IPS-NIHi7 (cell line): Measurements from ENCODE around the gene SCN10A.
A peak's percentile ranks its signal among the peaks of the same experiment; 100 is the strongest.

Source experiments
- DNase-seq: peaks from one replicate; pipeline ENCODE4 v3.0.0; 2012; ENCODE audit warnings: mixed read lengths; ENCODE audit errors: extremely low spot score

SCN10A gene

GRCh38 chr3:38773528-38773927, 42.5 kb downstream of the SCN10A start:
- DNase-seq: no peak

GRCh38 chr3:38763569-38763968, 52.4 kb downstream of the SCN10A start:
- DNase-seq: no peak

DNA sequence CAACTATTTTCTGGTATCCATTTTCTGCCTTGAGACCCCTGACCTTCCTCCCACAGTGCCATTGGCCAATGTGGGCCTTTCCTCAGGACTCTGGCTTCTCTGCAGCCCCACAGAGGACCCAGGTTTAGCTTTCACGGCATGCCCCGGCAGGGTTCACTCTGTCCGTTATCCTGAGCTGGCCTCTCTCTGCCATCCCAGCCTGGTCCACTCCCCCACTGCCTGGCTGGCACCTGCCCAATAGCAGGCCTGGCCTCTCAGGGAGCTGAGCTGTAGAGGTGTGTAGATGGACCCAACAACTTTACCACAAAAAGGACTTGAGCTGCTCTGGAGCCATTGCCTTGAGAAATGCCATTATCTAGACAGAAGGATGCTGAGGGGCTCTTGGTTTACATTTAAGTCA, 57.5 kb downstream of the SCN10A start:
- DNase-seq: no peak

DNA sequence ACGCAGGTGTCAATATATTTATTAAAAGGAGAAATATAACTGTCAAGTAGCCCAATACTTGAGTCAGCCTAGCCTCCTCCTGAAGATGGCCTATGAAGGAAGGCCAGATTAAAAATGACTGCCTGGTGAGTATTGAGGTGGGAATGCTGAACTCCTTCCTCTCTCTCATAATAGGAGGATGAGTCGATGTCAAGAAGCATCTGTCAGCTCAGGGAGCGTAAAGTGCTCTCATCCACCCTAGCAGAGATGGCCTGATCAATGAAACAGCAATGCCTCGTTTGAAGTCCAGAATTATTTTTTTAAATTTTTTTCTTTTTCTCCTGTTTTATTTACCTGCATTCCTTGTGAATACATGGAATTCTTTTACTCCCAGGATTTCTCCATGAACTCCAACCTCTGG, 58.3 kb downstream of the SCN10A start:
- DNase-seq: no peak

GRCh38 chr3:38756892-38757291, 59.1 kb downstream of the SCN10A start:
- DNase-seq: no peak

DNA sequence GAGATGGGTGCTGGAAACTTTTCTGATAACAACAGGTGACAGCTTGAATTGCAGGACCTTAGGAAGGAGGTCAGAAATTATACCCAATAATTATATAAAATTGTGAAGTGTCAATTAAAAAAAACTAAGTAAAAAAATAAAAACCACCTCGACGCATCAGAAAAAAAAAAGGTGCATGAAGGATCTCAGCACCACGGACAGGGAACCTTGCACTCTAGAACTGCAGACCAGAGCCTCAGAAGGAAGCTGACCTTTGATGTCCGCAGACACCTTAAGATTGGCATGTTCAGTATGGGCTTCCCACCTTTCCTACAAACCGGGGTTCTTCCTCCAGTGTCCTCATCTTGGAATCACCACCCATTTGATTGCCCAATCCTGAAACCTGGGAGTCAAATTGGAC, 60.9 kb downstream of the SCN10A start:
- DNase-seq: peak; percentile 59

DNA sequence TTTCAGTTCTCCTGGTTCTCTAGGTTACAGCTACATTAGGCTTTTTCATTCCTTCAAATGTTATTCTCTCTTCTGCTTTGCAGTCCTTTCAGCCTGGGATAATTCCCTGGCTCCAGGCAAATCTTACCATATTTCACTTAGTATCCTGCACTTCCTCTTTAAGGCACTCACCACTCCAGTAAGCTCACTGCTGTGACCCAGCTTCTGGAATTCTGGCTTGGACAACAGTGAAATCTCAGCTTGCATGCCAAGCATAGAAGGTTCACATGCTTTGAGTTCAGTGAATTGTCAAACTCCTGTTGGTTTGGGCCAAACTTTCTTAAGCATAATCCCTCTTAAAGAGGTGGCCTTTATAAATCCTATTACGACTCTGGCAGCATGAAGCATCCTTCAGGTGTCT, 69.4 kb downstream of the SCN10A start:
- no peak for DNase-seq

DNA sequence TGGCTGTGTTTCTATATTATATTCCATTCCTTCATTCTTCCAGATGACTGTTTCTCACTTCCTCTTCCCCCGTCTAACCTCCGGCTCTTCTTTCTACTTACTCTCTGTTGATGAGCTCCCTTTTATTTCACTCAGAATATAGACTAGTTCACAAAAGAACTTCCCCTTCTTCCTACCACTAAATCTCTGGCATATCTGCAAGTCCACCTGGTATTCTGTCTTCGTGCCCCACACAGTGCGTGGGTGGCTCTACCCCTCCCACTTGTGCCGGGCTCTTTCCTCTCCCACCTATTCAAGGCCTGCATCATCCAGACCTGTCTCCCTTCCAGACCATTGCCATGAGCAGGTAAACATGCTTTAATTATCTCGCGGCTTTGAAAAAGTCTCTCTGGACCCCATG, 73.0 kb downstream of the SCN10A start:
- DNase-seq: no peak

- DNase-seq: no peak
Observed at GRCh38 chr3:38742550-38742949, 73.5 kb downstream of the SCN10A start.

DNA sequence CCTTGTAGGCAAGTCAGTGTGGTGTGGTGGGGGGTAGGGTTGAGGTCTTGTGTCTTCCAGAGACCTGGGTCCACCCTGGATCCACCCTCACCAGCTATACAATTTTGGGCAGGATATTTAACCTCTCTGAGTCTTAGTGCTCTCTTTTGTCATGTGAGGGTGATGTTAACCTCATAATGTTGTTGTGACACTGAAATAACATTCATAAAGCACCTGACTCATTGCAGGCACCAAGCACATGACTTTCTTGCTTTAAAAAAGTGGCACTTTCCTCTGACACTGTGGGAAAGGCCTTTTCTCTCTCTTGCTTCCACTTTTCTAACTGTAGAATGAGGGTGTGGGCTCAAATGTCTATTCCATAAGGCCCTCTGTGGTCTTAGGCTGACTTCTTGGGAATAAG, 75.5 kb downstream of the SCN10A start:
- DNase-seq: no peak

GRCh38 chr3:38739931-38740330, 76.1 kb downstream of the SCN10A start:
- DNase-seq: no peak

GRCh38 chr3:38739396-38739689, 76.7 kb downstream of the SCN10A start:
- no peak for DNase-seq

GRCh38 chr3:38738630-38739395, 77.2 kb downstream of the SCN10A start:
- DNase-seq: peak; percentile 89

DNA sequence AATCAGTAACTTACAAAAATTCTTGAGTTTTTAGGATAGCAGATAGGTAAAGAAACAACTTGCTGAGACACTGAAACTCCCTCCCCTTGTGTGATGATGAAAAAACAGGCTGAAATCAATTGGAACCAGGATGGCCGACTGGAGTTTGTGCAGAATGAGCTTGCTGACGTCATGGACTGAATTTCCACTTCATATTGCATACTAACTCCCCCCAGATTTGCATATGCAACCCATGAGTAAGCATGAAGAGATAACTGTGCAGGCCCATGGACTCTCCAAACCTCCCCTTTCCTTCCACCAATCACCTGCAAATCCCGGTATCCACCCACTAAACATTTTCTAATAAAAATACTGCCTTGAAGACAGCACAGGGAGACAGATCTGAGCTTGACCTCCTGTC, 84.5 kb downstream of the SCN10A start:
- DNase-seq: no peak

DNA sequence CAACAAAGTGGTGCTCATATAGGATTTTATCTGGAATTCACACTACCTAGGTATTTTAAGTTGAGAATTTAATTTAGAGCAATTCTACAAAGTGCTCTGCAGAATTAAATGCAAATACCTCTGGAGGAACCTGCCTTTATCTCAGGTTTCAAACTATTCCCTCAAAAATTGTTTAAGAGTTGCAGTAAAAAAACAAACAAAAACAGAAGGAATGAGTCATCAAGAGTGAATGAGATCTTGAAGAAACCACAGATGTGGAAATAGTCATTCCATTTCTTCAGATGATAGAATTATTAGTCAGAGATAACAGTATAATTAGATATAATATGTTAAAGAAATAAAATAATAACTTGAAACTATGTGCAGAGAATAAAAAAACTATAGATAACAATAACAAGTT, 85.7 kb downstream of the SCN10A start:
- no peak for DNase-seq

- no peak for DNase-seq
Observed at GRCh38 chr3:38728008-38728407, 88.0 kb downstream of the SCN10A start.

DNA sequence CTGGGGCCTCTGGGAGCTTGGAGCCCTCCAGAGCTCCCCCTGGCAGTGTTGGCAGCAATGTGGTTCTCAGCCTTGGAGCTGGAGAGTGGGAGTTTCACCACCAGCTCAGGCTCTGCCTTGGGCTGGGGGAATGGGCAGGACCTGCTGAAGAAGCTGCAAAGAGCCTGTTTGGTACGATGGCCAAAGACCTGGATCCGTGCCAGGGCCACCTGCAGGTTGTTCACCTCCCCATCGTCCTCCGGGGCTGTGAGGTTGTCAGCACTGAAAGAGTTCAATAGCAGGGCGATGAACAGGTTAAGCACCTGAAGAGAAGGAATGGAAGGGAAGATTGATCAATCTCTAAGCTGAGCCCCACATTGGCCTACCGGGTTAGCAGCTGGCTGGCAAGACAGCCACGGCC, 89.3 kb downstream of the SCN10A start:
- no peak for DNase-seq

GRCh38 chr3:38725726-38726419, 90.1 kb downstream of the SCN10A start:
- DNase-seq: no peak

- DNase-seq: no peak
Observed at GRCh38 chr3:38724392-38724736, 91.7 kb downstream of the SCN10A start.

DNA sequence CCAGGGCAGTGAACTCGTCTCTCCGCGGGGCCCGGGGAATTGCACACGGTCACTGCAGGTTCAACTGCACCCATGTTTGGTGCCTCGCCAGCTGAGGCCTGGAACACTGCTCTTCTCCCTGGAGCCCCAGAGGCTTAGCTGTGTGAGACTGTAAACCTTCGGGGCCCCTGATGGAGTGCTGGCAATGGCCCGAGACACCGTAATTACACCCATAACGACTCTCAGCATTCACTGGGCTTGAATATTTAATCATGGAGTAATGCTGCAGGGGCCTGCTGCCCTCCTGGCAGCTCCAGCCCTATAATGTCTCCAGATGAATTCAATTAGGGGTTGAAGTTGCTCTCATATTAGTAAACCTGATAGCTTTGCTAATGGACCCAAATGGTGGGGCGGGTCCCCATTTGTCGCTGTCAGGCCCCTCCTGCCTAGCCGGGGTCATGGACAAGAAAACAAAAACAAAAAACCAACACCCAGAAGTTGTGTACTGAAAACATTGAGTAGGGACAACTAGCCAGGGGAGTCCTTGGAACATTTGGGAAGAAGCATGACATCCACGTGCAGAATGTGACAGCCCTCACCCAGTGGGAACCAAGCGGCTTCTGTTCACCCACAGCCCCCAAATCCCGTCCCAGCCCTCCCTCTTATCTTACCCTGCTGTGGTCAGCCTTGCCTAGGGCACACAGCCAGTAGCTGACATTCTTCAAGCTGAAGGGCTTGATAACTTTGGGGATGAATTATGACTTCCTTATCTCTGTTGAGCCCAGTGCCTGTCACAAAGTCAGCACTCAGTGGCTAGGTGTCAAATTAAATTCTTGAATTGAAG, 92.2 kb downstream of the SCN10A start:
- DNase-seq: no peak

GRCh38 chr3:38722781-38723568, 93.0 kb downstream of the SCN10A start:
- DNase-seq: no peak

DNA sequence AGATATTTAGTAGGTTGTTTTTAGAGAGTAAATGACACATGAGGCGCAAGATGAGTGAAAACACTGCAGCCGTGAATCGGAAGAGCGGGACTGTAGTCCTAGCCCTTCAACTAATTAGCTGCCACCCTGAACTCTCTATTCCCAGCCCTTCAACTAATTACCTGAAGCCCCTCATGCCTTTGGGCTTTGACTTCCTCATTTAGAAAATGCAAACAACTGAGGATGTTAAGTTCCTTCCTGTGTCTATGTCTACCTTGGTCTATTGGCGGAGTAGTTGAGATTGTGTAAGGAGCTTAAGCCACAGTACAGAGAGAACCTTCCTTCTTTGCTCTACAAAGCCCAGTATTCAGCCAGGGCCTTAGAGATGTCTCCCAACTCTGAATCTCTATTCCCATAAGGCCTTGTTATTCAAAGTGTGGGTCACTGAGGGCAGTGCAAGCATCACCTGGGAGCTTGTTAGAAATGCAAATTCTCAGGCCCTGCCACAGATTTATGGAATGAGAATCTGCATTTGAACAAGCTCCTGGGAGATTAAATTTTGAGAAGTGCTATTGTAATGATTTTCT, 94.7 kb downstream of the SCN10A start:
- DNase-seq: no peak
